Measurements from ENCODE around the gene NKX2-1. TPM values are rescaled to one million over a fixed set of nuclear protein-coding genes. Genes with fewer than 3 reads are reported as not detected.
"Not testable (repeated sequence)": the region's sequence is repeated elsewhere in the genome, so short reads cannot be mapped to it uniquely, and the experiment has no call there.

NKX2-1 gene
- total RNA-seq, result not detected
- long read RNA-seq, donor 1, result 0 reads
- long read RNA-seq, donor 2, result 0 reads

- peaks cover 25% of the 10 kb centered on the region for H3K4me1 ChIP-seq (ENCODE audit: low read depth)
- peak; percentile 7 for ATAC-seq
Measured at GRCh38 chr14:36519431-36520321, at the start of gene NKX2-1. NKX2-1 (minus strand) TSS chr14:36520232; CDS start chr14:36520129, 103 bp downstream.

GRCh38 chr14:36556811-36557433 lies 36.9 kb upstream of the NKX2-1 start:
- TF ChIP-seq CTCF (IDR thresholded peaks at IDR 0.05), result no peak
- Histone ChIP-seq H3K4me1 (ENCODE audit: low read depth) (no peaks in the 10 kb centered on the region), H3K4me3 (no peak overlapping the region), H3K36me3 (ENCODE audit: low read depth) (no peaks in the 10 kb centered on the region), H3K9me3 (no peaks in the 10 kb centered on the region)
- ATAC-seq (no peak), DNase-seq (peak in 2 of 3 donors; percentile 33 to 40)
- intact Hi-C loops (cut with DNase I, micrococcal nuclease), result loop anchor here in 1 of 2 donors (5.0 kb wide), 1 partner anchor 195 kb away; no protein-coding TSS in a partner anchor

More at GRCh38 chr14:36519431-36520321, at the start of gene NKX2-1:
- DNase-seq, result peak in 1 of 3 donors; percentile 21
- intact Hi-C loops (cut with DNase I, micrococcal nuclease), result no loop called here
- TF ChIP-seq CTCF (IDR thresholded peaks at IDR 0.05), result no peak
- H3K9me3 ChIP-seq, result no peaks in the 10 kb centered on the region
- no peaks in the 10 kb centered on the region for H3K36me3 ChIP-seq (ENCODE audit: low read depth)
- H3K4me3 ChIP-seq, result no peak within 1 kb of the TSS

GRCh38 chr14:36555998-36556743 lies 36.1 kb upstream of the NKX2-1 start:
- H3K4me3 ChIP-seq, result no peak overlapping the region
- no peak for TF ChIP-seq CTCF (IDR thresholded peaks at IDR 0.05)
- H3K4me1 ChIP-seq (ENCODE audit: low read depth), result no peaks in the 10 kb centered on the region
- H3K9me3 ChIP-seq, result no peaks in the 10 kb centered on the region
- no peak for DNase-seq
- H3K36me3 ChIP-seq (ENCODE audit: low read depth), result no peaks in the 10 kb centered on the region
- ATAC-seq, result no peak
- intact Hi-C loops (cut with DNase I, micrococcal nuclease), result loop anchor here in 1 of 2 donors (5.0 kb wide), 1 partner anchor 196 kb away; no protein-coding TSS in a partner anchor

GRCh38 chr14:36553656-36554260 lies 33.7 kb upstream of the NKX2-1 start:
- H3K9me3 ChIP-seq, result no peaks in the 10 kb centered on the region
- intact Hi-C loops (cut with DNase I, micrococcal nuclease), result no loop called here
- peak; percentile 49 for ATAC-seq
- no peaks in the 10 kb centered on the region for H3K4me1 ChIP-seq (ENCODE audit: low read depth)
- no peak overlapping the region for H3K4me3 ChIP-seq
- DNase-seq, result peak in 1 of 3 donors; percentile 49
- TF ChIP-seq CTCF (IDR thresholded peaks at IDR 0.05), result peak; percentile 36
- H3K36me3 ChIP-seq (ENCODE audit: low read depth), result no peaks in the 10 kb centered on the region

- H3K9me3 ChIP-seq, result no peaks in the 10 kb centered on the region
- ATAC-seq, result no peak
- no peaks in the 10 kb centered on the region for H3K4me1 ChIP-seq (ENCODE audit: low read depth)
- intact Hi-C loops (cut with DNase I, micrococcal nuclease), result no loop called here
- no peaks in the 10 kb centered on the region for H3K36me3 ChIP-seq (ENCODE audit: low read depth)
- no peak for DNase-seq
- no peak overlapping the region for H3K4me3 ChIP-seq
- no peak for TF ChIP-seq CTCF (IDR thresholded peaks at IDR 0.05)
Measured at GRCh38 chr14:36550899-36551298, 30.9 kb upstream of the NKX2-1 start.

- H3K36me3 ChIP-seq (ENCODE audit: low read depth); intact Hi-C loops (cut with DNase I, micrococcal nuclease); H3K4me3 ChIP-seq; H3K4me1 ChIP-seq (ENCODE audit: low read depth); DNase-seq; ATAC-seq; H3K9me3 ChIP-seq: not testable (repeated sequence)
Measured at GRCh38 chr14:36544280-36544679, 24.2 kb upstream of the NKX2-1 start.
